PC-3 (cell line): ENCODE measurements around the gene KCNJ5. TPM values are rescaled to one million over a fixed set of nuclear protein-coding genes. Genes with fewer than 3 reads are reported as not detected.

Experiments used
- ATAC-seq: fragments of 200-7000 bp; cut with Tn5 transposase; 2 replicates; pipeline ENCODE4 v1.9.1; 2020; ENCODE audit warnings: mild to moderate bottlenecking, moderate library complexity
- BruUV-seq: library from RNA; stranded (reverse); fragments of 400-500 nt; replicated peaks from 2 replicates; lab custom pipeline; 2021; lab: Mats Ljungman, UMichigan
- CTCF ChIA-PET: fragments of 300-600 bp; sonication (Branson Sonifier 250); formaldehyde crosslinking; loops from one replicate; lab custom pipeline; 2022; ENCODE audit warnings: antibody characterized with exemption; lab: Charles Lee
- POLR2A ChIA-PET: fragments of 300-600 bp; sonication (Branson Sonifier 250); formaldehyde crosslinking; loops from one replicate; lab custom pipeline; 2022; ENCODE audit warnings: antibody characterized with exemption; ENCODE audit not compliant: unreplicated experiment; lab: Charles Lee
- DNase-seq: peaks from one replicate; pipeline ENCODE4 v3.0.0-alpha.2; 2015
- H2AFZ ChIP-seq: fragments of 300-600 bp; sonication (generic); 2 replicates; pipeline ENCODE4 v1.6.0; 2016; ENCODE audit warnings: antibody characterized with exemption, low read length
- H3F3A ChIP-seq: fragments of 300-600 bp; sonication (generic); one replicate; pipeline ENCODE4 v1.6.0; 2017; ENCODE audit warnings: antibody characterized with exemption, low read length, control low read depth, mild to moderate bottlenecking; ENCODE audit not compliant: unreplicated experiment
- H3K27ac ChIP-seq: fragments of 300-600 bp; sonication (generic); 2 replicates; pipeline ENCODE4 v1.5.1; 2016; ENCODE audit warnings: mild to moderate bottlenecking, low read length
- H3K27me3 ChIP-seq: fragments of 300-600 bp; sonication (generic); 2 replicates; pipeline ENCODE4 v1.6.1; 2016; ENCODE audit warnings: low read length, mixed read lengths
- H3K36me3 ChIP-seq: fragments of 300-600 bp; sonication (generic); 2 replicates; pipeline ENCODE4 v1.6.1; 2016; ENCODE audit warnings: low read depth, mixed run types, low read length, mixed read lengths
- H3K4me1 ChIP-seq: fragments of 300-600 bp; sonication (generic); 2 replicates; pipeline ENCODE4 v1.5.1; 2016; ENCODE audit warnings: low read length; ENCODE audit not compliant: insufficient read depth
- H3K4me2 ChIP-seq: fragments of 300-600 bp; sonication (generic); 2 replicates; pipeline ENCODE4 v1.6.0; 2016; ENCODE audit warnings: low read length
- H3K4me3 ChIP-seq: fragments of 300-600 bp; sonication (generic); 2 replicates; pipeline ENCODE4 v1.5.1; 2016; ENCODE audit warnings: mild to moderate bottlenecking, low read length, mixed read lengths
- H3K79me2 ChIP-seq: fragments of 300-600 bp; sonication (generic); 2 replicates; pipeline ENCODE4 v1.6.1; 2017; ENCODE audit warnings: low read length, mixed read lengths
- H3K9ac ChIP-seq: fragments of 300-600 bp; sonication (generic); 2 replicates; pipeline ENCODE4 v1.6.0; 2016; ENCODE audit warnings: mild to moderate bottlenecking, low read length
- H3K9me2 ChIP-seq: fragments of 300-600 bp; sonication (generic); replicated peaks from 2 replicates; pipeline ENCODE4 v1.6.1; 2016; ENCODE audit warnings: mixed run types, low read length, mixed read lengths
- H3K9me3 ChIP-seq: fragments of 300-600 bp; sonication (generic); 2 replicates; pipeline ENCODE4 v1.6.1; 2016; ENCODE audit warnings: low read length, mixed read lengths
- H4K20me1 ChIP-seq: fragments of 300-600 bp; sonication (generic); 2 replicates; pipeline ENCODE4 v1.6.1; 2016; ENCODE audit warnings: low read length, mixed read lengths
- EZH2 ChIP-seq: fragments of 300-600 bp; sonication (generic); IDR thresholded peaks from one replicate; pipeline ENCODE4 v1.6.1; 2017; ENCODE audit warnings: antibody characterized with exemption, mild to moderate bottlenecking, low read length; ENCODE audit not compliant: unreplicated experiment
- EZH2phosphoT487 ChIP-seq: fragments of 300-600 bp; sonication (generic); IDR thresholded peaks from 2 replicates; pipeline ENCODE4 v1.6.1; 2018; ENCODE audit warnings: mild to moderate bottlenecking, antibody characterized with exemption, low read length, borderline replicate concordance
- intact Hi-C: fragments of 100-400 bp; cut with micrococcal nuclease; formaldehyde crosslinking; loops from 2 replicates; pipeline ENCODE4 v1.9.0; 2023
- total RNA-seq: library from RNA; depleted of rRNA; stranded (reverse); fragments of >200 nt; gene quantifications from 2 replicates; pipeline ENCODE4 v1.2.3, GENCODE V29; 2014; rRNA removed
- TF ChIP-seq, protein P1 (sequence below): fragments of 300-600 bp; sonication (generic); conservative IDR thresholded peaks from 2 replicates; pipeline ENCODE4 v1.5.1; 2017; ENCODE audit warnings: antibody characterized with exemption, low read depth, mild to moderate bottlenecking, low read length

KCNJ5 gene
- total RNA-seq, 1 experiment from 2014 or later, result not detected

DNA sequence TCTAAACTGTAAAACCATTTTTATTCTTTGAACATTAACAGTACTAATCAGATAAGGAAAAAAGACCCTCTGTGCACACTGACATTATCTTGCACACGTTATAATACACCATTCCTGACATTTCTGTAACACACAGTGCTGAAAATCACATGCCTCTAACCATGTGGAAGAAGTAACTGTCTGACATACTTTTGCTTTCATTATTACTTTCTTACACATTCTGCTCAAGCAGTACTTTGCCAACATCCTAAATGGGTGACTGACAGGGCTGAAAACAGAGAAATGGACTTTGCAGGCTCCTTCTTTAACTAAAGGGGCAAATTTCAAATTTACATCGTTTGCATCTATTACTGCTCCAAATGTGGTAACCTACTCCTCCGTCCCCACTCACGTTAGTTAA lies 74.3 kb downstream of the KCNJ5 start:
- no peak for ATAC-seq

DNA sequence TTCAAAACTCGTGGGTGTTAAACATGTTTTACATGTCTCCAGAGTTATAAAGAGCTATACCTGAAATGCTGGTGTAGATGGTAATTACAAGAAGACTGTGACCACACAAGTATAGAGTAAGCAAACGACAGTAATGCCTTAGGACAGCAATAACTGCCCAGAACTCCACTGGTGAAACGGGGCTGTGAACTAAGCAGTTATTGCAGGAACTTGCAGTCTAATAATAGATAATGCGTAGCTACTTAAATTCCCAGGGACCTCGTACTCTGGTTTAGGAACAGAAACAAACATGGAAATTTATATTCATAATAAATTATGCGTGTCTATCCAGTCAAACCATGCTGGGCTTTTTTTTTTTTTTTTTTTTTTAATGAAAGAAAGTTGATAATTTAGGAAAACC lies 76.4 kb downstream of the KCNJ5 start:
- Histone ChIP-seq H3K27ac (no peak overlapping the region), H4K20me1 (no peaks in the 10 kb centered on the region), H3K4me1 (no peaks in the 10 kb centered on the region), H3K9me3 (no peaks in the 10 kb centered on the region), H3K9ac (no peak overlapping the region), H2AFZ (no peak overlapping the region), H3K27me3 (no peaks in the 10 kb centered on the region), H3K79me2 (no peaks in the 10 kb centered on the region), H3F3A (no peaks in the 10 kb centered on the region), H3K9me2 (no peaks in the 10 kb centered on the region), H3K4me3 (no peak overlapping the region), H3K36me3 (peaks cover 16% of the 10 kb centered on the region; the same call in 1 of the 2 replicates), H3K4me2 (no peak overlapping the region)
- ChIA-PET CTCF (no interaction called here), POLR2A (no interaction called here)
- ATAC-seq (no peak), DNase-seq (no peak)
- intact Hi-C loops, result no loop called here
- TF ChIP-seq, protein P1, sequence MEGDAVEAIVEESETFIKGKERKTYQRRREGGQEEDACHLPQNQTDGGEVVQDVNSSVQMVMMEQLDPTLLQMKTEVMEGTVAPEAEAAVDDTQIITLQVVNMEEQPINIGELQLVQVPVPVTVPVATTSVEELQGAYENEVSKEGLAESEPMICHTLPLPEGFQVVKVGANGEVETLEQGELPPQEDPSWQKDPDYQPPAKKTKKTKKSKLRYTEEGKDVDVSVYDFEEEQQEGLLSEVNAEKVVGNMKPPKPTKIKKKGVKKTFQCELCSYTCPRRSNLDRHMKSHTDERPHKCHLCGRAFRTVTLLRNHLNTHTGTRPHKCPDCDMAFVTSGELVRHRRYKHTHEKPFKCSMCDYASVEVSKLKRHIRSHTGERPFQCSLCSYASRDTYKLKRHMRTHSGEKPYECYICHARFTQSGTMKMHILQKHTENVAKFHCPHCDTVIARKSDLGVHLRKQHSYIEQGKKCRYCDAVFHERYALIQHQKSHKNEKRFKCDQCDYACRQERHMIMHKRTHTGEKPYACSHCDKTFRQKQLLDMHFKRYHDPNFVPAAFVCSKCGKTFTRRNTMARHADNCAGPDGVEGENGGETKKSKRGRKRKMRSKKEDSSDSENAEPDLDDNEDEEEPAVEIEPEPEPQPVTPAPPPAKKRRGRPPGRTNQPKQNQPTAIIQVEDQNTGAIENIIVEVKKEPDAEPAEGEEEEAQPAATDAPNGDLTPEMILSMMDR, result no peak
- no peak for TF ChIP-seq EZH2phosphoT487
- TF ChIP-seq EZH2, result no peak
- no TSS peak for BruUV-seq

More for the DNA sequence above, 74.3 kb downstream of the KCNJ5 start:
- TF ChIP-seq EZH2, result no peak
- Histone ChIP-seq H3K9me2 (no peaks in the 10 kb centered on the region), H3K4me1 (no peaks in the 10 kb centered on the region), H4K20me1 (no peaks in the 10 kb centered on the region), H3K9me3 (no peaks in the 10 kb centered on the region), H3K27ac (no peak overlapping the region), H3K27me3 (no peaks in the 10 kb centered on the region), H3K36me3 (peaks cover 11% of the 10 kb centered on the region; the same call in 1 of the 2 replicates), H3K4me3 (no peak overlapping the region), H3K79me2 (no peaks in the 10 kb centered on the region), H3K4me2 (no peak overlapping the region), H3F3A (no peaks in the 10 kb centered on the region), H3K9ac (no peak overlapping the region), H2AFZ (no peak overlapping the region)
- CTCF ChIA-PET, result interaction anchor here (0.7 kb wide), 1 partner anchor 1378 kb away, joined by 15 read pairs; no protein-coding TSS in a partner anchor
- no TSS peak for BruUV-seq
- intact Hi-C loops, result no loop called here
- no peak for DNase-seq
- POLR2A ChIA-PET, result no interaction called here

DNA sequence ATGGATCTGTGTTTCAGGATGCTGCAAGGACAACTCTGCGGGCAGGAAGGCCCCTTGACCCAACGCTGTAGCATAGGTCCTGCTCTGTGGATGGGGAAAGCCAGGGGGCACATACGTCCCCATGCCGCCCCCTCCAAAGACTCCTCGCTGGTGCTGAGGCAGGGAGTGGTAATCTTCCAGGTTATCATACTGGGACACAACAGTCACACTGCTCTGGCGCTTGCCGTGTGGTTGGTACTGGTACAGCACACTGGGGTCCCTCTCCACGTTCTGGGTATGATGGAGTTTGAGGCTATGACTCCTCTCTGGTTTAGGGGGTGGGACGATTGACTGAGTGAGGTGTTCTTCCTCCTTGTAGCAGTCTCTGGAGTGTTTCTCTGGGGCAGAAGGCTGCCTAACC lies 77.8 kb downstream of the KCNJ5 start:
- H4K20me1 ChIP-seq, result no peaks in the 10 kb centered on the region
- no peaks in the 10 kb centered on the region for H3K27me3 ChIP-seq
- H3K79me2 ChIP-seq, result no peaks in the 10 kb centered on the region
- no peak overlapping the region for H3K27ac ChIP-seq
- CTCF ChIA-PET, result no interaction called here
- no peak overlapping the region for H2AFZ ChIP-seq
- no peak overlapping the region for H3K4me2 ChIP-seq
- H3K4me1 ChIP-seq, result no peaks in the 10 kb centered on the region
- no peak for DNase-seq
- no peak overlapping the region for H3K9ac ChIP-seq
- BruUV-seq, result no TSS peak
- TF ChIP-seq, protein P1, result no peak
- TF ChIP-seq EZH2phosphoT487, result no peak
- no peak for TF ChIP-seq EZH2
- H3K9me3 ChIP-seq, result no peaks in the 10 kb centered on the region
- ATAC-seq, result no peak
- no peak overlapping the region for H3K4me3 ChIP-seq
- no peaks in the 10 kb centered on the region for H3F3A ChIP-seq
- intact Hi-C loops, result no loop called here
- H3K9me2 ChIP-seq, result no peaks in the 10 kb centered on the region
- peaks cover 25% of the 10 kb centered on the region; the same call in 1 of the 2 replicates for H3K36me3 ChIP-seq
- POLR2A ChIA-PET, result no interaction called here

Other genes starting within 250 kb of the KCNJ5 start
- 1.2 and 1.6 TPM in 2 replicates for gene FLI1, start 197.3 kb upstream of the KCNJ5 start, total RNA-seq
- not detected in 2 replicates for gene KCNJ1, start 24.1 kb upstream of the KCNJ5 start, total RNA-seq
- 0.17 and 0.58 TPM in 2 replicates for gene TP53AIP1, start 51.5 kb downstream of the KCNJ5 start, total RNA-seq